Right forelimb (tissue), 1 donor: Measurements from ENCODE around the gene PCDHGA8.
"Not testable (repeated sequence)": the region's sequence is repeated elsewhere in the genome, so short reads cannot be mapped to it uniquely, and the experiment has no call there.

Experiments
- DNase-seq: peaks from one replicate; pipeline ENCODE4 v3.0.0-alpha.2; 2018

The PCDHGA8 gene

DNA sequence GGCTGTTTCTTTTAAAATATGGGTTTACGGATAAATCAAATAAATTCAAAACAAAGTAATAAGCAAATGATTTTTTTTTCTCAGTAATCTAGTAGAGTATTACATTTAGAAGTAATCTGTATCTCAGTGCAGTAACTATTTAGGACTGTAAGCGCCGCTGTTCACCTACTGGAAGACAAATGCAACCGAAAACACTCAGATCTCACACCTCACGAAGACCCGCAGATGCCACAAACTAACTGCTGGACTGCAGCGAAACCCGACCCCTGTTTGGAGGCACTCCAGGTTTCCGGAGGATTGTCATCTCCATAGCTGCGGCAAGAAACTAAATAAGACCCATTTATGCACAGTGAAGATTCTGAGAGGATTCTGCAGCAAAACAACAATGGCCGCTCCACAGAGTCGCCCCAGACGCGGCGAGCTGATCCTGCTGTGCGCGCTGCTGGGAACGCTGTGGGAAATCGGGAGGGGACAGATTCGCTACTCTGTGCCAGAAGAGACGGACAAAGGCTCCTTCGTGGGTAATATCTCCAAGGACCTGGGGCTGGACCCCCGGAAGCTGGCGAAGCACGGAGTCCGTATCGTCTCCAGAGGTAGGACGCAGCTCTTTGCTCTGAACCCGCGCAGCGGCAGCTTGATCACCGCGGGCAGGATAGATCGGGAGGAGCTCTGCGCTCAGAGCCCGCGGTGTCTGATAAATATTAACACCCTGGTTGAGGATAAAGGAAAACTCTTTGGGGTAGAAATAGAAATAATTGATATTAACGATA, at the start of gene PCDHGA8:
PCDHGA8 (plus strand) TSS at position 205 of the 770 bp plus-strand sequence; CDS start at position 386, 181 bp downstream.
- no peak for DNase-seq

- DNase-seq, result no peak
Observed at GRCh38 chr5:141342773-141343172, 49.7 kb upstream of the PCDHGA8 start.

GRCh38 chr5:141343242-141343952, 49.0 kb upstream of the PCDHGA8 start, which contains the start of gene PCDHGA3:
Gene PCDHGA3, plus strand, starts transcription at chr5:141343829. Its CDS starts 205 bp downstream, at chr5:141344034.
- DNase-seq, result no peak

DNA sequence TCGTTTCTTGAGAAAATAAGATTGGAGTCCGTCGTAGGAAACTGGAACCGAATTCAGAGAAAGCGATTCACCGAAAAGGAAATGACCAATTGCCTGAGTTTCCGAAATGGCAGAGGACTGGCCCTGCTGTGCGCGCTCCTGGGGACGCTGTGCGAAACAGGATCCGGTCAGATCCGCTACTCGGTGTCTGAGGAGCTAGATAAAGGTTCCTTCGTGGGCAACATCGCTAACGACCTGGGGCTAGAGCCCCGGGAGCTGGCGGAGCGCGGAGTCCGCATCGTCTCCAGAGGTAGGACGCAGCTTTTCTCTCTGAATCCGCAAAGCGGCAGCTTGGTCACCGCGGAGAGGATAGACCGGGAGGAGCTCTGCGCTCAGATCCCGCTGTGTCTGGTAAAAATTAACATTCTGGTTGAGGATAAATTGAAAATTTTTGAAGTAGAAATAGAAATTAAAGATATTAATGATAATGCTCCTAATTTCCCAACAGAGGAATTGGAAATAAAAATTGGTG, 48.4 kb upstream of the PCDHGA8 start:
- no peak for DNase-seq

DNA sequence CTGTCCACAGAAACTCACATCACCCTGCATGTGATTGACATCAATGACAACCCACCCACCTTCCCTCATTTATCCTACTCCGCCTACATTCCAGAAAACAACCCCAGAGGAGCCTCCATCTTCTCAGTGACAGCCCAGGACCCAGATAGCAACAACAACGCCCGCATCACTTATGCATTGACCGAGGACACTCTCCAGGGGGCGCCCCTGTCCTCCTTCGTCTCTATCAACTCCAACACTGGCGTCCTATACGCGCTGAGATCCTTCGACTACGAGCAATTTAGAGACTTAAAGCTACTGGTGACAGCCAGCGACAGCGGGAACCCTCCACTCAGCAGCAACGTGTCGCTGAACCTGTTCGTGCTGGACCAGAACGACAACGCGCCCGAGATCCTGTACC, 47.1 kb upstream of the PCDHGA8 start:
- no peak for DNase-seq

GRCh38 chr5:141346017-141346416, 46.4 kb upstream of the PCDHGA8 start:
- DNase-seq, result not testable (repeated sequence)

GRCh38 chr5:141349917-141350619, 42.4 kb upstream of the PCDHGA8 start, which contains the start of gene PCDHGB1:
Gene PCDHGB1, plus strand, starts transcription at chr5:141350099. Its CDS starts 162 bp downstream, at chr5:141350261.
- DNase-seq, result no peak

- no peak for DNase-seq
Observed at GRCh38 chr5:141351591-141351990, 40.8 kb upstream of the PCDHGA8 start.

DNA sequence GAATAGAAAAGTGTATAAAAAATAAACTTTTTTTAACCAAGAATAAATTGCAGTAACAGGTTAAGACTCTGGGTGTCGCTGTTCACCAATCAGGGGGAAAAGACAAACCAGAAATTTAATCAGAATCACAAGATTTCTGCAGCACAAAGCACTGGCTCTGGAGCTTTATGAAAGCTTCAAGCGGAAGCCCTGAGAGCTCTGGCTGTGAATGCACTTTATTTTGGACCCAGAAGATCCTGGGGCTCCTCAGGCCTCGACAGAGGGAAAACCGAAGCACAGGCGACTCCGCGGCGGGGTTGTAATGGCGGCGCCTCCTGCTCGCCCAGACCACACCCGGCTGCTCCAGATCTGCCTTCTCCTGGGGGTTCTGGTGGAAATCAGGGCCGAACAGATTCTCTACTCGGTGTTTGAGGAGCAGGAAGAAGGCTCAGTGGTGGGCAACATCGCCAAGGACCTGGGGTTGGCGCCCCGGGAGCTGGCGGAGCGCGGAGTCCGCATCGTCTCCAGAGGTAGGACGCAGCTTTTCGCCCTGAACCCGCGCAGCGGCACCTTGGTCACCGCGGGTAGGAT, 37.4 kb upstream of the PCDHGA8 start, which contains the start of gene PCDHGA4:
PCDHGA4 (plus strand) TSS at position 122 of the 570 bp plus-strand sequence; CDS start at position 209, 87 bp downstream.
- DNase-seq, result no peak

DNA sequence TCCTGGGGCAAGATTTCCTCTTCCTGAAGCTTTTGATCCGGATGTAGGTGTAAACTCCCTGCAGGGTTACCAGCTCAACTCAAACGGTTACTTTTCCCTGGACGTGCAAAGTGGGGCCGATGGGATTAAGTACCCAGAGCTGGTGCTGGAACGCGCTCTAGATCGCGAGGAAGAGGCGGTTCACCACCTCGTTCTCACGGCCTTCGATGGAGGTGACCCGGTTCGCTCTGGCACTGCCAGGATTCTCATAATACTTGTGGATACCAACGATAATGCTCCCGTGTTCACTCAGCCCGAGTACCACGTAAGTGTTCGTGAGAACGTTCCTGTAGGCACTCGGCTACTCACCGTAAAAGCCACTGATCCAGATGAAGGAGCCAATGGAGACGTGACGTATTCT, 36.8 kb upstream of the PCDHGA8 start:
- no peak for DNase-seq

GRCh38 chr5:141356133-141356532, 36.3 kb upstream of the PCDHGA8 start:
- DNase-seq, result no peak

GRCh38 chr5:141356950-141357349, 35.5 kb upstream of the PCDHGA8 start:
- DNase-seq, result no peak

- no peak for DNase-seq
Observed at GRCh38 chr5:141359790-141360426, 32.5 kb upstream of the PCDHGA8 start, which contains the start of gene PCDHGB2. Gene PCDHGB2, plus strand, starts transcription at chr5:141359994. Its CDS starts 142 bp downstream, at chr5:141360136.

- DNase-seq, result no peak
Observed at GRCh38 chr5:141360685-141361084, 31.7 kb upstream of the PCDHGA8 start.

- no peak for DNase-seq
Observed at GRCh38 chr5:141362719-141363118, 29.7 kb upstream of the PCDHGA8 start.

GRCh38 chr5:141363952-141364660, 28.3 kb upstream of the PCDHGA8 start, which contains the start of gene PCDHGA5:
Gene PCDHGA5, plus strand, starts transcription at chr5:141364162. Its CDS starts 169 bp downstream, at chr5:141364331.
- no peak for DNase-seq

- no peak for DNase-seq
Observed at GRCh38 chr5:141366016-141366896, 26.2 kb upstream of the PCDHGA8 start.

DNA sequence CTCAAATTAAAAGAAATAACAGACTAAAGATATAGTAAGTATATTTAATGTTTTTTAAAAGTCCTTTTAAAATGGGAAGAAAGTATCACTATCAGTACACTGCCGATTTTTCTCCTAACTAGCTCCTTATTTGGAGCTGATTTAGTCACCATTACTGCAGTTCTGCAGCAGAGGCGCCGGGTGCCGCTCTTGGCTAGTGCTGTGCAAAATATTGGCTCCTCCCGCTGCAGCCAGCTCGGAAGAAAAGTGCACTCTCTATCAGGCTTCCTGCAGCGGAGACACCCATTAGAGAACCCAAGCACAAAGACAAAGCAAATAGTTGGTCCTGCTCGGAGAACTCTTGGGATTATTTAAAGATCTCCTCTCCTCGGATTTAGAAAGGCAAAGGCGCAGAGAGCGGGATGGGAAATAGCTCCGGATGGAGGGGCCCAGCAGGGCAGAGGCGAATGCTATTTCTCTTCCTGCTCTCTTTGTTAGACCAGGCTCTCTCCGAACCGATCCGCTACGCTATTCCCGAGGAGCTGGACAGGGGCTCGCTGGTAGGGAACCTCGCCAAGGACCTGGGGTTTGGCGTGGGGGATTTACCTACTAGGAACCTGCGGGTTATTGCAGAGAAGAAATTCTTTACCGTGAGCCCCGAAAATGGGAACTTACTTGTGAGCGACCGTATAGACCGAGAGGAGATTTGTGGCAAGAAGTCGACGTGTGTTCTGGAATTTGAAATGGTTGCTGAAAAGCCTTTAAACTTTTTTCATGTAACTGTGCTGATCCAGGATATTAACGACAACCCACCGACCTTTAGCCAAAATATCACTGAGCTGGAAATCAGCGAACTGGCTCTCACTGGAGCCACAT, 22.2 kb upstream of the PCDHGA8 start, which contains the start of gene PCDHGB3:
PCDHGB3 (plus strand) TSS at position 249 of the 855 bp plus-strand sequence; CDS start at position 402, 153 bp downstream.
- no peak for DNase-seq
